Thyroid gland (tissue), 4 donors: ENCODE results near the gene CCDC121.

Source experiments
- CTCF ChIP-seq, 6 experiments: fragments of 200-600 bp in 3 of 6; fragments of 450-650 bp in 3 of 6; sonication (generic) in 3 of 6; IDR thresholded peaks; one replicate each; pipeline ENCODE4 v1.5.1; 2016 to 2019; ENCODE audit warnings: antibody characterized with exemption in 6 of 6, mild to moderate bottlenecking in 2 of 6, inconsistent platforms in 1 of 6, moderate library complexity in 1 of 6
- POLR2A ChIP-seq, 2 donors: fragments of 450-650 bp; IDR thresholded peaks; one replicate each; pipeline ENCODE4 v1.6.1; 2017; ENCODE audit warnings: antibody characterized with exemption in 2 of 2, mild to moderate bottlenecking in 2 of 2, moderate library complexity in 1 of 2

DNA sequence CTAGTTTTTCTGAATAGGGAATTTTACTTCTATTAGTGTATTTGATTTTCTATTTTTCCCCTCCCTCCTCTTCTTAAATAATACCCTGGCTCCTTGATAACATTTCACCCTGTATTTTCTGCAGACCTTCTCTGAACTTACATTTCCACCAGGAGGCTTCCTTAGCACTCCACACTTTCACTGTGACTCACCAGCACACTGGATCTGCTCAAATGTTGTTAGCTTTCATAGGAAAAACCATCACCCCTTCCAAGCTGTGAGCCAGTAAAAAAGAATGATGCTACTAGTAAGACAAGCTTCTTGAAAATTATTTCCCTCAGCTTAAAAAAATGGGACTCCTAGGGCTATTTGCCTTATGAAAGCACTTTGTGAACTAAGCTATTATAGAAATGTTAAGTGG lies 18.5 kb upstream of the CCDC121 start:
- TF ChIP-seq CTCF (IDR thresholded peaks at IDR 0.05) (no peak), POLR2A (IDR thresholded peaks at IDR 0.05) (no peak)
